ENCODE measurements around the gene CD53.

CD53 gene

GRCh38 chr1:110876748-110877341, 3.9 kb downstream of the CD53 start:
- DNase-seq, result no peak

GRCh38 chr1:110877364-110877763, 4.4 kb downstream of the CD53 start:
- DNase-seq, result no peak

- no peak for DNase-seq
These were observed 4.8 kb downstream of the CD53 start for GRCh38 chr1:110877776-110878175.

- DNase-seq, result no peak
These were observed 5.6 kb downstream of the CD53 start for GRCh38 chr1:110878591-110878990.

GRCh38 chr1:110878993-110879392, 6.0 kb downstream of the CD53 start:
- DNase-seq, result no peak

- no peak for DNase-seq
These were observed 7.0 kb downstream of the CD53 start for GRCh38 chr1:110879758-110880606.

- no peak for DNase-seq
These were observed 7.9 kb downstream of the CD53 start for GRCh38 chr1:110880708-110881374.

GRCh38 chr1:110888049-110888448, 15.1 kb downstream of the CD53 start:
- DNase-seq, result no peak

GRCh38 chr1:110888641-110889040, 15.7 kb downstream of the CD53 start:
- DNase-seq, result no peak

- no peak for DNase-seq
These were observed 17.7 kb downstream of the CD53 start for GRCh38 chr1:110890474-110891196.

GRCh38 chr1:110893908-110894490, 21.1 kb downstream of the CD53 start:
- DNase-seq, result no peak

- no peak for DNase-seq
These were observed 23.1 kb downstream of the CD53 start for GRCh38 chr1:110896090-110896489.

- no peak for DNase-seq
These were observed 24.7 kb downstream of the CD53 start for GRCh38 chr1:110897681-110898080.

GRCh38 chr1:110898734-110899457, 25.9 kb downstream of the CD53 start:
- no peak for DNase-seq

- DNase-seq, result no peak
These were observed 26.5 kb downstream of the CD53 start for GRCh38 chr1:110899458-110899843.

- DNase-seq, result no peak
These were observed 30.0 kb downstream of the CD53 start for GRCh38 chr1:110902820-110903463.

- no peak for DNase-seq
These were observed 31.0 kb downstream of the CD53 start for GRCh38 chr1:110903853-110904500.

- DNase-seq, result no peak
These were observed 39.8 kb downstream of the CD53 start for GRCh38 chr1:110912784-110913183.

GRCh38 chr1:110914676-110915075, 41.7 kb downstream of the CD53 start:
- DNase-seq, result no peak

- DNase-seq, result no peak
These were observed 42.9 kb downstream of the CD53 start for GRCh38 chr1:110915804-110916203.

- no peak for DNase-seq
These were observed 43.3 kb downstream of the CD53 start for GRCh38 chr1:110916274-110916668.

All from fibroblast of skin of right quadriceps (primary cell).